ENCODE data around the gene E2F4.

Gene E2F4

GRCh38 chr16:67238806-67239470 is 47.0 kb downstream of the E2F4 start:
- no peak for DNase-seq

DNA sequence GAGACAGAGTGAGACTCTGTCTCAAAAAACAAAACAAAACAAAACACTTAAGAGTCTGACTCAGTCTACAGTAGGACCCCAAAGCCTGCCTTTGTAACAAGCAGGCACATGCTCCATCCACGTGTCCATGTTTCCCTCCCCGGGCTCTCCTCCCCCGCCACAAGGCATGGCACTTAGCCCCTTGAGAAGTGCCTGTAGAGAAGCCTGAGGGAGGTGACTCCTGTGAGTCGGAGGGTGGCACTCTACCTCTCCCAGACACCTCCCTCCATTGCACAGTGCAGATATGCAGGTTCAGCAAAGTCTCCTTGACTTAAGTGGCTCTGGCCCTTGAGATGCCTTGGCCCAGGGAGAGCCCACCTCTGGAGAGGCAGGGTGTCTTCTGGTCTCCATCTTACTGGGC is 48.6 kb downstream of the E2F4 start:
- DNase-seq = no peak

DNA sequence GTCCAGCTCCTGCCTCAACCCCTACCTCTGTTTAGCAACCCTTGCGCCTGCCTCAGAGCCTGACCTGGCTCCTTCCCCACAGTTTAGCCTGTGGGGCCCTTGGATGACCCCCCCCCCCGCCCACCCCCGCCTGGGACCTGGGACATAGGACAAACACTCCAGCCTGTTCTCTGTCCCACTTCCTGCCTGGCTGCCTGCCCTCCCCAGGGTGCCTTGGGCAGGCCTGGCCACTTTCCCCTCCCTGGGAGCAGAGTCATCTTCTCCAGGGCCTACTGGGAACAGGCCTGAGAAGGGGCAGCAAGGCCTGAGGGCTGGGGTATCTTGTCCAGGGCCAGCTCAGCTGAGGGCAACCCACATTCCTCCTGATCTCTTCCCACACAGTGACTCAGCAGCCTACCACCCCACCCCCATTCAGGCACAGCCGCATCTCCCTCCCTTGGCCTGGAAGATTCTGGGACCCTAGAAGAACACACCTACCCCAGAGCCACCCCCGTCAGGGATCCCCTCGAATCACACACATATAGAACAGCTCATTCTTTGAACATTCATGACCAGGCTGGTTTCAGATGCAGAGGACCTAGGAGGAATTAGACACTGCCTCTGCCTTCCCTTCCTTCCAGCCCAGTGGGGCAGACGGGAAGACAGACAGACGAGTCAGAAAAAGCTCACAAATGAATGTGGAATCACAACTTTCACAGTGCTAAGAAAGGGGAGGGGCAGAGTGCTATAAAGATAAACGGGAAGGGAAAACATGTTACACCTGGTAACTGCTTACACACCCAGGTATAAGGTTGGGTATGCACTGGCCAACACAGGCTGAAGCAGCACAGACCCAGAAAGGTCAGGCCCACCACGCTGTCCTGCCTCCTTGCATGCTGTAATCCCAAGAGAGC is 49.3 kb downstream of the E2F4 start:
- DNase-seq = no peak

DNA sequence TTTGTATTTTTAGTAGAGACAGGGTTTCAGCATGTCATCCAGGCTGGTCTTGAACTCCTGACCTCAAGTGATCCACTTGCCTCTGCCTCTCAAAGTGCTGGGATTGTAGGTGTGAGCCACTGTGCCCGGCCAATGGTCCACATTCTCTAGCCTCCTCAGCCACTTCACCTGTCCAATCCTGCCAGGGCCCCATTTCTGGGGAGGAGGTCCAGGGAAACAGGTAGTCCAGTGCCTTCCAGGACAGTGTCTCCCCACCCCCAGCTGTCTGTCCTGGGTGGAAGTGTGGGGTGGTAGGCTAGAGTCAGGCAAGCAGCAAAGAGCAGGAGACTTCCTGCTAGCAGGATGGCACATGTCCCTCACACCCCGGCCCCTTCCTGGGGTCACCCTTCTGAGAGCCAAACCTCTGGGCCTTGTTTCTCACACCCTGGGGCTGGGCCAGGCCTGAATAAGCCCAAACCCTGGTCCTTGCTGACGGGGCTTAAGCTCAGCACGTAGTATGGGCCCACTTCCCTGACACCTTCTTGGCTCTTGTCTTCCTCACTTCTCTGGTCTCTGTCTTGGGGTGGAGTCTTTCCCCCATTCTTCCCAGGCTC is 50.3 kb downstream of the E2F4 start:
- no peak for DNase-seq

- no peak for DNase-seq
These were observed 51.5 kb downstream of the E2F4 start for GRCh38 chr16:67243481-67243880.

DNA sequence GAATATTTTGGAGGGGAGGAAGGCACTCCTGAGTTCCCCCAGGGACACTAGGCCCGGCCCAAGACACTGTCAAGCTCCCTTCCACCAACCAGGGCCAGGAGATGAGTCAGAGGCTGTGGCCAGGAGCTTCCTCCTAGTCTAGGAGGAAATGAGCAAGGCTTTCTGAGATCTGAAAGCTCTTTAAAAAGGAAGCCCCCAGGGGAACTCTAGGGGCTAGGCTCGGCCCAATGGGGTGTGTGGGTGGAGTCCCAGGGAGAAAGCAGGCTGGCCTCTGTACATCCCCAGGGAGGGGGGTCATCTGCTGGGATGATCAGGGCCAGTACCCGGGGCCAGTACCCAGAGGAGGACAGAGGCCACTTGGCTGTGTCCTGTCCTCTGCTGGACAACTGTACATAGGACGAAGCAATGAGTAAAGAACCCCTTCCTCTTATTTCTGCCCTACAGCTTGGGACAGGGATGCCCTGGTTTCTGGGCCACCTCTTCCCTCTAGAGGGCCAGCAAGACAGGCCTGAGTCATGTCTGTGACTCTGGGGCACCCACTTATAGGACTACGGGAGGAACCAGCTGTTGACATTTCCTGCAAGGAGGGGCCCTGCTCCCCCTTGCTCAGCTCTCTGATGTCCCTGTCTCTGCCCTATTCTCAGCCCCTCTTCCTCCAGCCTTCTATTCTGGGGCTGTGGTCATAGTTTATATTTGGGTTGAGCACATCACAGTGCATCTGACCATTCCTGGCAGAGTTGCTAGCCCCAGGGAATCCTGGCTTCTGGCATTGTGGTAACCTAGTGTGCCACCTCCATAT is 52.6 kb downstream of the E2F4 start:
- DNase-seq = no peak

DNA sequence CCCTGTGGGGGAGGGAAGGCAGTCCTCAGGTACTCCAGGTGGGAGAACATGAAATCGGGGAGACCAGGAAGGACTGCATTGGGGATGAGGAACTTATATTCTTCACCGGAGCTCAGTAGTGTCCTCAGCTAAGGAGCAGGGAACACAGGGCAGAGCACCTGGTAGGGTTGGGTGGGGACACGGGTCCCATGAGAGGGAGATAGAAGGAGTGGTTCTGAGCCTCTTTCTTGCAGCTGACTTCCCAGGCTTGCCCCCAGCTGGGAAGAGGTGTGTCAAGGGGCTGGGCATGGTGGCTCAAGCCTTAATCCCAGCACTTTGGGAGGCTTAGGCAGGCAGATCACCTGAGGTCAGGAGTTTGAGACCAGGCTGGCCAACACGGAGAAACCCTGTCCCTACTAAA is 53.2 kb downstream of the E2F4 start:
- DNase-seq = no peak

DNA sequence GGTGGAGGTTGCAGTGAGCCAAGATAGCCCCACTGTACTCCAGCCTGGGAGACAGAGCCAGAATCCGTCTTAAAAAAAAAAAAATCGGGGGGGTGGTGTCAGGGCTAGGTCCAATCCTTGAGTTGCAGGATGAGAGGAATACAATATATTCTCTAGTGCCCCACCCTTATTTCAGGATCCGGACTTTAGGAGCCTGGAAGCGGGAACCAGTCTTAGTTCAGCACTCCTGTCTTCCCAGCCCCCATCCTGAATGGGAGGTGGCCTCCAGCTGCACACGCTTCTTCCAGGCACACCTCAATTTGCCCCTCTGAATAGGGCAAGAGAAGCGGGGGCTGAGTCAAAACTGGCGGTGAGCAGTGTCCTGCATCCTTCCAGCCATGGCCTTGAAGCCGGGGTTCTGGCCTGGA is 53.7 kb downstream of the E2F4 start:
- DNase-seq = no peak

DNA sequence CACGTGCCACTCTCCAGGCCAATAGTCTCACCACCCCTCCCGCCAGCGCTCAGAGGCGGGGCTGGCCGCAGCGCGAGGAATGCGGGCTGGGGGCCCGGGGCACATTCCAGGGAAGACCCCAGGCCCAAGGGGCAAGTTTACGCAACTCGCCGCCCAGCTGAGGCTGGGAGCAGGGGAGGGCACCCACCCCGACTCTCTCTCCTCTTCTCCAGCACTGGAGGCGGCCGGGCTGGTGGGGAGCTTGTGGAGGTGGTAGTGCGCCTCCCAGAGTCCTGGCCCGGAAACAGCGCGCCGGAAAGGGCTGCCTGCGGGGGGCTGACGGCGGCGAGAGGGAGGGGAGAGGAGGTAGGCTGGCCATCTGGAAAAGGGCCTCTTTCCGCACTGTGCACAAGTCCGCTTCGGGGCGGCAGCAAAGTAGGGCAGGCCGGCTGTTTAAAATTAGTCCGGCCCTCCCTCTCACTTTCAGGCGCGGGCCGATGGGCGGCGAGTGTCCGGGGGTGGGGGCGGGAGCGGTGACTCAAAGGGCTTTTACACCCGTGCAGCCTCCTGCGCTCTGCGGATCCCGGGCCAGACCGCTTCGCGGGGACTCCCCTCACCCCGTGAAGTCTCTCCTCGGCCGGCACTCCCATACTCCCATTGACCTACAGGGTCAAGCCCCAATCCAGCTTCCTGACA is 54.3 kb downstream of the E2F4 start:
- DNase-seq = no peak

GRCh38 chr16:67246756-67247191 is 54.8 kb downstream of the E2F4 start:
- DNase-seq = no peak

GRCh38 chr16:67247192-67248072 is 55.5 kb downstream of the E2F4 start, which contains the start of gene FHOD1:
Gene FHOD1 (minus strand): TSS chr16:67247481. CDS start chr16:67247410, 71 bp downstream.
- peak; percentile 51 for DNase-seq

GRCh38 chr16:67248073-67248400 is 56.1 kb downstream of the E2F4 start:
- DNase-seq = no peak
